ENCODE data around the gene ETV5. TPM values are rescaled to one million over a fixed set of nuclear protein-coding genes. Genes with fewer than 3 reads are reported as not detected.

ETV5 gene
- total RNA-seq, 2 experiments from 2014 or later = 0.48 to 0.50 TPM

- Mint-ChIP-seq H3K27ac (no peak overlapping the region), H3K36me3 (ENCODE audit: low read depth) (no peaks in the 10 kb centered on the region), H3K4me3 (no peak overlapping the region), H3K9me3 (no peaks in the 10 kb centered on the region), H3K27me3 (peaks cover 79% of the 10 kb centered on the region), H3K4me1 (peaks cover 3% of the 10 kb centered on the region)
- no peak for DNase-seq
- POLR2A ChIA-PET = no interaction called here
- CTCF ChIA-PET = interaction anchor here (1.1 to 1.6 kb wide), 3 partner anchors 49 to 518 kb away, joined by 3 read pairs; no protein-coding TSS in a partner anchor
Measured at GRCh38 chr3:186098740-186099139, 10.1 kb downstream of the ETV5 start.

GRCh38 chr3:186097663-186098451, 11.0 kb downstream of the ETV5 start:
- Mint-ChIP-seq H3K9me3 (no peaks in the 10 kb centered on the region), H3K27ac (no peak overlapping the region), H3K27me3 (peaks cover 78% of the 10 kb centered on the region), H3K4me3 (no peak overlapping the region), H3K36me3 (ENCODE audit: low read depth) (no peaks in the 10 kb centered on the region), H3K4me1 (peaks cover 3% of the 10 kb centered on the region)
- ChIA-PET POLR2A (interaction anchor here (0.8 kb wide), 1 partner anchor 109 kb away, joined by 3 read pairs; no protein-coding TSS in a partner anchor), CTCF (interaction anchor here (0.7 to 1.6 kb wide), 4 partner anchors 48 to 519 kb away, joined by 3 read pairs; no protein-coding TSS in a partner anchor)
- no peak for DNase-seq

GRCh38 chr3:186097317-186097662, 11.6 kb downstream of the ETV5 start:
- Mint-ChIP-seq H3K27ac (no peak overlapping the region), H3K27me3 (peaks cover 76% of the 10 kb centered on the region), H3K4me3 (no peak overlapping the region), H3K4me1 (peaks cover 3% of the 10 kb centered on the region), H3K36me3 (ENCODE audit: low read depth) (no peaks in the 10 kb centered on the region), H3K9me3 (no peaks in the 10 kb centered on the region)
- ChIA-PET CTCF (interaction anchor here (0.7 to 1.6 kb wide), 4 partner anchors 45 to 145 kb away, joined by 3 to 4 read pairs (median 3); no protein-coding TSS in a partner anchor), POLR2A (no interaction called here)
- DNase-seq = no peak

GRCh38 chr3:186096290-186096689, 12.6 kb downstream of the ETV5 start:
- no peak overlapping the region for H3K27ac Mint-ChIP-seq
- POLR2A ChIA-PET = no interaction called here
- H3K4me3 Mint-ChIP-seq = no peak overlapping the region
- H3K4me1 Mint-ChIP-seq = peaks cover 3% of the 10 kb centered on the region
- no peaks in the 10 kb centered on the region for H3K9me3 Mint-ChIP-seq
- no peaks in the 10 kb centered on the region for H3K36me3 Mint-ChIP-seq (ENCODE audit: low read depth)
- CTCF ChIA-PET = interaction anchor here (1.0 kb wide), 1 partner anchor 46 kb away, joined by 4 read pairs; no protein-coding TSS in a partner anchor
- DNase-seq = no peak
- H3K27me3 Mint-ChIP-seq = peaks cover 79% of the 10 kb centered on the region

GRCh38 chr3:186095561-186096081, 13.3 kb downstream of the ETV5 start:
- Mint-ChIP-seq H3K27ac (no peak overlapping the region), H3K36me3 (ENCODE audit: low read depth) (no peaks in the 10 kb centered on the region), H3K9me3 (no peaks in the 10 kb centered on the region), H3K4me1 (peaks cover 3% of the 10 kb centered on the region), H3K4me3 (no peak overlapping the region), H3K27me3 (peaks cover 81% of the 10 kb centered on the region)
- ChIA-PET POLR2A (no interaction called here), CTCF (no interaction called here)
- no peak for DNase-seq

GRCh38 chr3:186094696-186095425, 14.0 kb downstream of the ETV5 start:
- CTCF ChIA-PET = no interaction called here
- H3K27me3 Mint-ChIP-seq = peaks cover 78% of the 10 kb centered on the region
- DNase-seq = no peak
- no peaks in the 10 kb centered on the region for H3K9me3 Mint-ChIP-seq
- no peaks in the 10 kb centered on the region for H3K36me3 Mint-ChIP-seq (ENCODE audit: low read depth)
- H3K4me1 Mint-ChIP-seq = peaks cover 3% of the 10 kb centered on the region
- H3K4me3 Mint-ChIP-seq = no peak overlapping the region
- H3K27ac Mint-ChIP-seq = no peak overlapping the region
- POLR2A ChIA-PET = interaction anchor here (0.5 kb wide), 1 partner anchor 113 kb away, joined by 3 read pairs; no protein-coding TSS in a partner anchor

GRCh38 chr3:186094271-186094670, 14.6 kb downstream of the ETV5 start:
- H3K27ac Mint-ChIP-seq = no peak overlapping the region
- ChIA-PET CTCF (no interaction called here), POLR2A (no interaction called here)
- H3K9me3 Mint-ChIP-seq = no peaks in the 10 kb centered on the region
- peaks cover 78% of the 10 kb centered on the region for H3K27me3 Mint-ChIP-seq
- H3K4me1 Mint-ChIP-seq = peaks cover 3% of the 10 kb centered on the region
- no peak for DNase-seq
- H3K4me3 Mint-ChIP-seq = no peak overlapping the region
- H3K36me3 Mint-ChIP-seq (ENCODE audit: low read depth) = no peaks in the 10 kb centered on the region

GRCh38 chr3:186093271-186093900, 15.5 kb downstream of the ETV5 start:
- Mint-ChIP-seq H3K27ac (no peak overlapping the region), H3K4me1 (peaks cover 3% of the 10 kb centered on the region), H3K27me3 (peaks cover 77% of the 10 kb centered on the region), H3K9me3 (no peaks in the 10 kb centered on the region), H3K36me3 (ENCODE audit: low read depth) (no peaks in the 10 kb centered on the region), H3K4me3 (no peak overlapping the region)
- ChIA-PET POLR2A (no interaction called here), CTCF (interaction anchor here (1.3 kb wide), 1 partner anchor 12 kb away, joined by 4 read pairs; no protein-coding TSS in a partner anchor)
- DNase-seq = no peak

GRCh38 chr3:186092360-186093070, 16.4 kb downstream of the ETV5 start:
- H3K4me3 Mint-ChIP-seq = no peak overlapping the region
- H3K27ac Mint-ChIP-seq = no peak overlapping the region
- no peaks in the 10 kb centered on the region for H3K9me3 Mint-ChIP-seq
- no peak for DNase-seq
- peaks cover 72% of the 10 kb centered on the region for H3K27me3 Mint-ChIP-seq
- ChIA-PET CTCF (interaction anchor here (0.6 to 1.3 kb wide), 3 partner anchors 13 to 522 kb away, joined by 3 to 4 read pairs (median 3); no protein-coding TSS in a partner anchor), POLR2A (no interaction called here)
- H3K36me3 Mint-ChIP-seq (ENCODE audit: low read depth) = no peaks in the 10 kb centered on the region
- H3K4me1 Mint-ChIP-seq = peaks cover 3% of the 10 kb centered on the region

GRCh38 chr3:186090901-186091300, 18.0 kb downstream of the ETV5 start:
- Mint-ChIP-seq H3K4me1 (no peaks in the 10 kb centered on the region), H3K27ac (no peak overlapping the region), H3K9me3 (no peaks in the 10 kb centered on the region), H3K36me3 (ENCODE audit: low read depth) (no peaks in the 10 kb centered on the region), H3K27me3 (peaks cover 71% of the 10 kb centered on the region), H3K4me3 (no peak overlapping the region)
- no peak for DNase-seq
- POLR2A ChIA-PET = no interaction called here
- CTCF ChIA-PET = no interaction called here

GRCh38 chr3:186088335-186088734, 20.6 kb downstream of the ETV5 start:
- H3K36me3 Mint-ChIP-seq (ENCODE audit: low read depth) = no peaks in the 10 kb centered on the region
- H3K27me3 Mint-ChIP-seq = peaks cover 56% of the 10 kb centered on the region
- CTCF ChIA-PET = interaction anchor here (1.0 kb wide), 1 partner anchor 18 kb away, joined by 3 read pairs; no protein-coding TSS in a partner anchor
- H3K4me3 Mint-ChIP-seq = no peak overlapping the region
- H3K4me1 Mint-ChIP-seq = no peaks in the 10 kb centered on the region
- no peaks in the 10 kb centered on the region for H3K9me3 Mint-ChIP-seq
- POLR2A ChIA-PET = no interaction called here
- no peak for DNase-seq
- no peak overlapping the region for H3K27ac Mint-ChIP-seq

GRCh38 chr3:186084264-186084663, 24.6 kb downstream of the ETV5 start:
- Mint-ChIP-seq H3K36me3 (ENCODE audit: low read depth) (no peaks in the 10 kb centered on the region), H3K27ac (no peak overlapping the region), H3K4me1 (no peaks in the 10 kb centered on the region), H3K9me3 (no peaks in the 10 kb centered on the region), H3K4me3 (no peak overlapping the region), H3K27me3 (peaks cover 48% of the 10 kb centered on the region)
- CTCF ChIA-PET = interaction anchor here (0.6 kb wide), 1 partner anchor 20 kb away, joined by 3 read pairs; no protein-coding TSS in a partner anchor
- POLR2A ChIA-PET = no interaction called here
- DNase-seq = no peak
